Hepatic stellate cell (primary cell): Measurements from ENCODE around the gene VPS9D1.
"Not testable (repeated sequence)": the region's sequence is repeated elsewhere in the genome, so short reads cannot be mapped to it uniquely, and the experiment has no call there.

Experiments
- DNase-seq: peaks from one replicate; pipeline ENCODE4 v3.0.0; 2011; ENCODE audit warnings: low spot score

The VPS9D1 gene

DNA sequence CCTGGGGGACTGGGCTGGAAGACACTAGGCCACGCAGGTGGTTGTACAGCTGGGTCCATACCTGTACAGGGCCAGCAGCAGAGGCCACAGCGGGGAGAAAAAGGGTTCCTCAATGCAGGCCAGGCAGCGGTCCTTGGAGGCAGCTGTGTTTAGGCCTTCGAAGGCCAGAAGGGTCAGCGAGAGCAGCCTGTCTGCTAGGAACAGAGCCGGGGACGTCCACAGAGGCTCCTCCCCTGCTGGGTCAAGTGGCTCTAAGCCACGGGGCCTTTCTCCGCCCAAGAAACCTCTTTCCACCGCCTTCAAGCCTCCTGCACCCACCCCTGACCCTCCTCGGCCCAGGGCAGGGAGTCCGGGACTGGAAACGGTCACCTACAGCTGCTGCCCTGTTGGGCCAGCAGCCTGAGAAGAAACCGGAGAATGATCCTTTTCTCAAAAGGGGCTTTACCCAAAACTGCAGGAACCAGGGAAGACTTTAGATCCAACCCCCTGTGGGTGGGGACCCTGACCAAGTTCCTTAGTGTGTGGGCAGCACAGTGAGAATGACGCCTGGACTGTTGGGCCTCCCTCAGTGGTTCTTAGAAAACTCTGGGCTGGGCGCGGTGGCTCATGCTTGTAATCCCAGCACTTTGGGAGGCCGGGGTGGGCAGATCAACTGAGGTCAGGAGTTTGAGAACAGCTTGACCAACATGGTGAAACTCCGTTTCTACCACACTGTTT lies 10.8 kb downstream of the VPS9D1 start:
- DNase-seq: no peak

DNA sequence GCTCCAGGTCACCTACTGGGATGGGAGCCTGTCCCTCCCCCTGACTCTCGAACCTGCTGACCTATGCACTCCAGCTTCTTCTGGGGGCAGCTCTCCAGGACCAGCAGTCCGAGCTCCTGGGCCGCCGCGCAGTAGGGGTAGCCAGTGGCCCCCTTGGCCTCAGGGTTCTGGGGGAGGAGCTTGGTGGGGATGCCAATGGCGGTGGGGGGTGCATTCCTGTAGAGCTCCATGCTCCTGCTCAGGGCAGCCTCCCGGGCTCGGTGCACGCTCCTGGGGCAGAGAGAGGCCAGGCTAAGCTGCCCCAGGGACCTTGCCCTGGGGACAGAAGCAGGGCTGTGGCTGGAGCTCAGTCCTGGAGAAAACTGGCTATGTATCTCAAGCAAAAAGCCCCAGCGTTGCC lies 11.5 kb downstream of the VPS9D1 start:
- no peak for DNase-seq

DNA sequence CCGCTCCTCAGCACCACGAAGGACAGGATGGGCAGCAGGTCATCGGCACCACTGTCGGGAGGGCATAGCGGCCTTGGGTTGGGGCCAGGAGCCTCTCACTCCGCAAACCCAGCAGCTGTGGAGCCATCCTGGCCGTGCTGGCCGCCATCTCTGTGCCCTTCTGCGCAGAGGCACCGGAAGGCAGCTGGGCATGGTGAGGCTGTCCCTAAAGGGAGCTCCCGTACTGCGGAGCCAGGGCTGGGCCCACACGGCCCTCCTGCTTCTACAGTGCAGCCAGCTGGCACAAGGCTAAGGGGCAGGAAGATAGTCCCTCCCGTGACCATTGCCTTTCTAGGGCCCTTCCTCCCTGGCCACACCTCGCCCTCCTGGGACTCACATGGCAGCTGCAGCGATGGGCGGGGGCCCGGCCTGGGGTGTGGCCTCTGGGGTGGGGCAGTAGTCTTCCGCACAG lies 12.2 kb downstream of the VPS9D1 start:
- DNase-seq: no peak

- DNase-seq: no peak
These were observed 13.0 kb downstream of the VPS9D1 start for GRCh38 chr16:89707695-89708094.

DNA sequence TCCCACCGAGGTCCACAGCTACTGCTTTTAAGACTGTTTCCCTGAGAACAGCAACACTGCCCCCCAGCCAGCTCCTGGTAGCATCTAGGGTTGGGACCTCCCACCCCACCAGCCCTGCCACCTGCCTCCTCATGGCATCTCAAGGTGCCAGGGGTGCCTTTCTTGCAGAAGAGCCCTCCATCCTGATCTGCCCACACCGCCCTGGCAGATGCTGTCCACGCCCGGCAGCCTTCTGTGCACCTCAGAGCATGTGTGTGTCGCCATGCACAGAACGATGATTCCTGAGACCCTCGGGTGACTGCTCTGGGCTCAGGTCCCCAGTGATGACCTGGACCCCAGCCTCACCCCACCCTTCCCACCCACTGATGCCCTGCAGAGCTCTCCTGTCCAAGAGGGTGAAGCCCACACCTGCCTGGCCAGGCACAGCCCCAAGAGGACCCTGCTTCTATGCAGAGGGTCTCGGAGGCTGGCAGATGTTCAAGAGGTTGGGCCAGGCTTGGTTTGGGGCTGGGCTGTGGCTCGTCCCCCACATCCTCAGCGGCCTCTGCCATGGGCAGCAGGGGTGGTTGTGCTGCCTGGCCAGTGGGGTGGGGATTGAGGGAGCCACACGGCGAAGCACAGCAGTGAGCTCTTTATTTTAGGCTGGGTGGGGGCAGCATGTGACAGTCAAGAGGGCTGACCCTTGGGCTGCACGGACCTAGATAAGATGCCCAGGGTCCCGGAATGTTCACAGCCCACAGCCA lies 14.0 kb downstream of the VPS9D1 start:
- no peak for DNase-seq

GRCh38 chr16:89705006-89705405 lies 15.7 kb downstream of the VPS9D1 start:
- DNase-seq: no peak

GRCh38 chr16:89704281-89704680 lies 16.4 kb downstream of the VPS9D1 start:
- no peak for DNase-seq

GRCh38 chr16:89701425-89702406 lies 19.0 kb downstream of the VPS9D1 start, which contains the start of gene SPATA2L:
SPATA2L (minus strand) TSS chr16:89701705; CDS start chr16:89701232, 473 bp downstream.
- peak; percentile 90 for DNase-seq

DNA sequence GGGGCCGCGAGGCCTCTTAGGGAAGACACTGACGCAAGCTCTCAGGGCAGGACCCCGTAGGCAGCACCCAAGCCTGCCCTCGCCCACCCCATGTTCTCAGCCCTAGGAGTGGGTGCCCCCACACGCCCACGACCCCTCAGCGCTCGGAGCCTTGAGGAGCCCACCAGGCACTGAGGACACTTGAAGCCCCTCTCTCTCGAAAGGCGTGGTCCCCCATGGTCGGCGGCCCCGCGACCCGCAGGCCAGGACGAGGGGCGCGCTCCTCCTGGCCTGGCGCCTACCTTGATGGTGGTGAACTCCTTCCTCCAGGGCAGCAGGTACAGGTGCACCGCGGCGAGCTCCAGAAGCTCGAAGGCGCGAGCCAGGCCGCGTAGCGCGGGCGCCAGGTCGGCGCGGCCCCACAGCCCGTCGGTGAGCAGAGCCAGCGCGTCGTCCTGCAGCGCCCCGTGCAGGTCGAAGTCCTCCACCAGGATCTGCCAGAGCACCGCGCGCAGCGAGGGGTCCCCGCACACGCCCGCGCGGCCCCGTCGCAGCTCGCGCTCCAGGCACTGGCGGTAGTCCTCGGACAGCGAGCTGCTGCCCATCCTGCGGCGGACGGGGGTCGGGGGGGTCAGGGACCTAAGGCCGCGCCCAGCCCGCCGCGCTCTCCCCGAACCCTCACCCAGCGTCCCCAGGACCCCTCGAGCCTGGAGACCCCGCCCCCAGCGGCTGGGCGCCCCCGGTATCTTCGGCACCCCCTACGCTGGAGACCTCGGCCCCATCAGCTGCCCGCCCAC lies 19.9 kb downstream of the VPS9D1 start:
- peak; percentile 63 for DNase-seq

- DNase-seq: peak; percentile 96
These were observed 20.5 kb downstream of the VPS9D1 start for GRCh38 chr16:89700100-89700648.

- not testable (repeated sequence) for DNase-seq
These were observed 21.0 kb downstream of the VPS9D1 start for GRCh38 chr16:89699629-89700099.

- DNase-seq: not testable (repeated sequence)
These were observed 22.0 kb downstream of the VPS9D1 start for GRCh38 chr16:89698717-89699116.

DNA sequence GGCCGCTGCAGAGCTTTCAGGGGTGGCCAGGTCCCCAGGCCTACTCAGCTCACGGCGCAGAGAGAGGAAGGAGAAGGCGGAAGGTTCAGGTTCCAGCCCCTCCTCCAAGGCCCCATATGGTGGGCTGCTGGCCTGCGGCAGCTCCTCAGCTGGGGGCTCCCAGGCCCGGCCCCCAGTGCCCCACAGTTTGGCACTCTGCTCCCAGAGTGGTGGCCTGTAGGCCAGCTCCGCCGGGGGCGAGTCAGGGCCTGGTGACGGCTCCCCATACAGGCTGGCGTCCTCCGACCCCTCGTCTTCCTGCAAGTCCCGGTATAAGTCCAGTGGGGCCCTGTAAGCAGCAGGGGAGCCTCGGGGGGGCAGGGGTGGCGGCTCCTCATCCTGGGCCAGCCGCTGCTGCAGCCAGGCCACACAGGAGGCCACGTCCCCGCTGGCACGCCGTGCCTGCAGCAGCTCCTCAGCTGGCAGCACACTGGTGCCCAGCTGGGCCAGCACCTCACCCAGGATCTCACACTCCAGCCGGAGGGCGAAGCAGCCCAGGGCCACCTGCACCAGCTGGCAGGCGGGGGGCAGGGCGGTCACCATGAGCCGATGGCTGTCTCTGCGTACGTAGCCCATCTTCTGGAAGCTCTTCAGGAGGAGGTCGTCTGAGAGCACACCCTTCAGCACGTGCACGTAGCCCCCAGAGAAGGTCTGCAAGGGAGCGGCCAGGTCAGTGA lies 22.9 kb downstream of the VPS9D1 start:
- DNase-seq: no peak

DNA sequence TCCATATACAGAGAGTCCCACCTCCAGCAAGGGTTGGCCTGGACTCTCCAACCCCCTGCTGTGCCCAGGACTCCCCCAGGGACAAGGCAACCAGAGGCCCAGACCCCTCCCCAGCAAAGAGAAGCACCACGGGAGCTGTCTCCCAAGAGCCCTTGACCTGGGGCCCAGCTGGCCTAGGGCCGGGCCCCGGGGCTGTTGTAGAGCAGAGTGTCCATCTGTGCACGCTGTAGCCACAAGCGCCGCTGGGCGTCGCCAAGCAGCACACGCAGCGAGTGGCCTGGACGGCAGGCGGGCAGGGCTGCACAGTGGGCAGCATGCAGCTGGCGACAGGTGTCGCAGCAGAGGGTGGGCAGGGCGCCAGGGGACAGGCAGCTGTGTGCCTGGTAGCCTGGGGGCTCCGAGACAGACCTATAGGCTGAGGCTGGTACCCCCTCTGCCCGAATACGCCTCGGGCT lies 23.5 kb downstream of the VPS9D1 start:
- no peak for DNase-seq

DNA sequence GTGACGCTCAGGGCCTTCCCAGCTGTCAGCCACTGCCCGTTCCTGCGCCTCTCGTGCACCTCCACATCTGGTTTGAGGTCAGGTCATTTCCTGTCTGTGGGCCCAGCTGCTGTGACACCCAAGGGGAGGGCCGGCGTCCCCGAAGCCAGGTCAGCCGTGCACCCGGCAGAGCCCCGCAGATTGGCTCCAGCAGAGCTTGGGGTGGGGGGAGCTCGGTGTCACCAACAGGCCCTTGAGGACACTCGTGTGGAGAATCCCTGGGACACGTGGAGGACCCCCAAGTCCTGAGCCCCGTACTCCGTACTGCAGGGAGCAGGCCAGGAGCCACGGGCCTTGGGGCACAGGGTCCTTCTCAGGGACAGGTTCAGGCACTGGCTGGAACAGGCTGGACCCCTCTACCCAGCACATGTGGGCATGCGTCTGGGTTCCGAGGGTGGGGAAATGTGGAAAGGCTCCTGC lies 24.0 kb downstream of the VPS9D1 start:
- DNase-seq: no peak

- DNase-seq: no peak
These were observed 24.6 kb downstream of the VPS9D1 start for GRCh38 chr16:89695875-89696669.

DNA sequence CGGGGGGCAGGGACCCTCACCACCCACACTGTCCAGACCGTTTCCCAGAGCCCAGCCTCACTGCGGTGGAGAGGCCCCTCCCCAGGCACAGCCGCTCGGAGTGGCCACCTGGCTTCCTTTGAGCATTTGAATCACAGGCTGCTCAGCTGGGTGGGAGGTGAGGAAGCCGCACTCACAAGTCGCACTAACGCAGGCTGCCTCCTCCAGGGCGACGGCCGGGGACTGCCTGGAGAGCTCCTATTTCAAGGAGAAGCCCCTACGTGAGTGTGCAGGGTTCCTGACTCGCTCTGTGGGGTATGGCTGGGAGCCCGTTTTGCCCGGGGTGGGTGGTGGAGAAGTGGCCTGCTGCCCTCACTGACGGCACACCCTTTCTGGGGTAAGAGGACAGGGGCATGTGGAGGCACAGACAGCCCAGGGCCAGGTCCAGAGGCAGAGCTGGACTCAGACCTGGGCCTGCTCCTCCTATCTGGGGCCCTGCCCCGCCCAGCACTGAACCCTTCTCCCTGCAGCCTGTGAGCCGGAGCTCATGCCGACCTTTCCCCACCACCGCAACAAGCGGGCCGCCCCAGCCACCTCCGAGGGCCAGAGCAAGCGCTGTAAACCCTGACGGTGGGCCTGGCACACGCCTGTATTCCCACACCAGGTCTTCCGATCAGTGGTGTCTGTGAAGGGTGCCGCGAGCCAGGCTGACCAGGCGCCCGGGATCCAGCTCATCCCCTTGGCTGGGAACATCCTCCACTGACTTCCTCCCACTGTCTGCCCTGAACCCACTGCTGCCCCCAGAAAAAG lies 25.4 kb downstream of the VPS9D1 start:
- DNase-seq: no peak

DNA sequence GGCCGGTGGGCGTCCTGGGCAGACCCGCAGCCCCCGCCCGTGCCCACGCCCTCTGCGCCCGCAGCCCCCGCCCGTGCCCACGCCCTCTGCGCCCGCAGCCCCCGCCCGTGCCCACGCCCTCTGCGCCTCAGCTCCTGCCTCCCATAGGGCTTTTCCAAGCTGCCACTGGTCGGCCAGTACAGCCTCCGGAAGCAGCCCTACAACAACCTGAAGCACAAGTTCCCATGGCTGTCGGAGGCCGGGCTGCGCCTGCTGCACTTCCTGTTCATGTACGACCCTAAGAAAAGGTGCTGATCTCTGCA lies 26.0 kb downstream of the VPS9D1 start:
- not testable (repeated sequence) for DNase-seq
